NT2/D1 (cell line): ENCODE results near the gene PPP1R36.

Experiments
- DNase-seq: peaks from one replicate; pipeline ENCODE4 v3.0.0-alpha.2; 2011; ENCODE audit warnings: low read depth, low spot score
- H3K27me3 ChIP-seq: 2 replicates; pipeline ENCODE4 v1.6.0; 2011; ENCODE audit warnings: mild to moderate bottlenecking; ENCODE audit not compliant: insufficient read length, insufficient read depth
- H3K36me3 ChIP-seq: 2 replicates; pipeline ENCODE4 v1.6.1; 2011; ENCODE audit warnings: mild to moderate bottlenecking, low read length, mixed read lengths; ENCODE audit not compliant: insufficient read depth, insufficient read length
- H3K4me1 ChIP-seq: 2 replicates; pipeline ENCODE4 v1.5.1; 2011; ENCODE audit not compliant: insufficient read depth, insufficient read length
- H3K4me3 ChIP-seq: 2 replicates; pipeline ENCODE4 v1.5.1; 2011; ENCODE audit warnings: low read depth; ENCODE audit not compliant: insufficient read length
- H3K9ac ChIP-seq: 2 replicates; pipeline ENCODE4 v1.6.0; 2011; ENCODE audit warnings: low read depth; ENCODE audit not compliant: insufficient read length
- H3K9me3 ChIP-seq: 2 replicates; pipeline ENCODE4 v1.5.1; 2011; ENCODE audit warnings: mild to moderate bottlenecking, low read length; ENCODE audit not compliant: insufficient read depth
- SUZ12 ChIP-seq: IDR thresholded peaks from 2 replicates; pipeline ENCODE4 v1.6.1; 2011; ENCODE audit not compliant: insufficient read length, insufficient read depth; ENCODE audit errors: extremely low read depth
- YY1 ChIP-seq: IDR thresholded peaks from 2 replicates; pipeline ENCODE4 v1.6.1; 2011; ENCODE audit not compliant: insufficient read length, insufficient read depth
- ZNF274 ChIP-seq: IDR thresholded peaks from 2 replicates; pipeline ENCODE4 v1.6.1; 2011; ENCODE audit warnings: mild to moderate bottlenecking, low read depth, low read length

The PPP1R36 gene

DNA sequence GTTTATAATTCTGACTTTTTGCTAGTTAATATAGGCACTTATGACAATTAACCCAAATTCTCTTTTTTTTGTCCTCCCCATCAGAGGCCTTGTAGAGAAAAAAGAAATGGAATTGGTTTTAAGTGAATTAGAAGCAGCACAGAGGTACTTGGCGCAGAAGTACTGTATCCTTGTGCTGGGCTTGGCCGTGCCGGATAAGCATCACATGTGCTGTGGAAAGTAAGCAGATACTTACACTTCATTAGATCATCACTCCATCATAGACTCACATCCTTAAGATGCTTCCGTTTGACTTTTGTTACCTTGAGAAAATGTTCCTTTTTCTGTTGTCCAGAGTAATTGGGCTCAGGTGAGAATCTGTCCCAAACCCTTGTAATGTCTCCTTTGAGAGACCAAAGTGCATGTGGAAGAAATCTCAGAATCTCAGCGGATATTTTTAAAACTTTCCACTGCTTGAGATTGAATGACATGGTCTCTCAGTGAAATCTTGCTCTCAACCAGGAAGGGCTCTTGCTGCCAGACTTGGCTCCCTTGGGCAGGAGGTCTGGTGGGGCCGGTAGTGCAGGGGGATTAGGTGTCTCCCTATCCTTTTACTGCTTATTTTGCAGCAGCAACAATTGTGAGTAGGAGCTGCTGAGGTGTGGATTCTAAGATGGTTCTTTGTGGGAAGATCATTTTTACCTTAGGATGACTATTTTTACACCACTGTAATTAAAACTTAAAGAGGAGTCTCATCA, 24.8 kb downstream of the PPP1R36 start:
- no peak overlapping the region for H3K9ac ChIP-seq

DNA sequence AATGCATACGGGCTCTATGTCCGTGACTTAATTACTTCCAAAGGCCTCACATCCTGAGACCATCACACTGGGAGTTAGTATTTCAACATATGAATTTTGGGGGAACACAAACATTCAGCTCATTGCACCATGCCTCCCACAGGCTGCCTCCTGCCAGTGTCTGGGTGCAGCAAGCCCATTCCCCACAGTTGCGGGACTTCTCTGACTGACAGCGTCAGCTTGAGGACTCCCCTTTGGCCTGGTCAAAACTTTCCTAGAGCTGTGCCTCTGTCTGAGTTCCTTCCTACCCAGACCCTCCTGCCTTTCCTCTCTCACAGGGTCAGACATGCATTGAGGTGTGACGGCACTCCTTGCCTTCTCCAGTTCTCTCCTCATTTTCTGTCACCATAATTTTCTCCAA, 27.4 kb downstream of the PPP1R36 start:
- Histone ChIP-seq H3K4me3 (no peak overlapping the region), H3K9ac (no peak overlapping the region), H3K27me3 (no peaks in the 10 kb centered on the region), H3K4me1 (no peaks in the 10 kb centered on the region), H3K36me3 (no peaks in the 10 kb centered on the region), H3K9me3 (no peaks in the 10 kb centered on the region)
- TF ChIP-seq YY1 (no peak), SUZ12 (no peak), ZNF274 (no peak)
- DNase-seq = no peak

More for the DNA sequence above, 24.8 kb downstream of the PPP1R36 start:
- no peak overlapping the region for H3K4me3 ChIP-seq
- TF ChIP-seq ZNF274 = no peak
- no peaks in the 10 kb centered on the region for H3K9me3 ChIP-seq
- H3K36me3 ChIP-seq = no peaks in the 10 kb centered on the region
- H3K27me3 ChIP-seq = no peaks in the 10 kb centered on the region
- no peaks in the 10 kb centered on the region for H3K4me1 ChIP-seq
- no peak for DNase-seq

DNA sequence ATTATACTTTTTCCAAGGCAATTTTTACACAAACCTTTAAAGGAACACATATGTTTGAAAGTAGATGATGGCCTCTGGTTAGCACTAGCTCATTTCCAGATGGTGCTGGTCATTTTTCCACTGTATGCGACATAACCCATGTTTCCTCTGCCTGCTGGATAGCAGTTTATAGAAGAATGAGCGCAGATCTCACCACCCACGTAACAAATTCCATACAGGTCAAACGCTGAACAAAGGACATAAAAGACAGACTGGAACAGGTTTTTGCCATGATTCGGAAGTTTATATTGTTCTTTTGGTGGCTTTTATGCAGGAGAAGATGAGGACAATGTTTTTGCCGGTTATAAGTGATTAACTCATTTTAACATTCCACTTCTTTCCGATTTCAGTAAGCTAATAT, 30.7 kb downstream of the PPP1R36 start:
- no peaks in the 10 kb centered on the region for H3K36me3 ChIP-seq
- no peak overlapping the region for H3K9ac ChIP-seq
- DNase-seq = no peak
- no peaks in the 10 kb centered on the region for H3K4me1 ChIP-seq
- H3K27me3 ChIP-seq = no peaks in the 10 kb centered on the region
- no peak for TF ChIP-seq SUZ12
- TF ChIP-seq YY1 = no peak
- no peak for TF ChIP-seq ZNF274
- no peak overlapping the region for H3K4me3 ChIP-seq
- no peaks in the 10 kb centered on the region for H3K9me3 ChIP-seq

DNA sequence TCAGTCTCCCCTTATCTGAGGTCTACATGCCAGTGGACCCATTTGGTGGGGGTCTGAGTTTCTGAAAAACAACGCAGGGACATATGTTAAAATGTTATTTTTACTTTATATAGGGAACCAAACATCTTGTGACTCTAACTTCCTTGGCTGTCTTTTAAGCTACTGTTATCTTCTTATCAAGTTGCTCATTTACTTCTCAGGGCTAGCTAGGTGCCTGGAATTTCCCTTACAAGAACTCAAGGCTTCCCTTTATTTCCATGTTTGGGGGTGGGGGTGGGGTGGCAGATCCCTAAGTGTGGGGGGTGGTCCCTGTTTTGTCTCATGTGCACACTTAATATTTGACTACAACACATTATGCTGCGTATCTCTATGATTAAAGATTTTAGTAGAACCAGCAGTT, 31.6 kb downstream of the PPP1R36 start:
- no peak overlapping the region for H3K4me3 ChIP-seq
- no peaks in the 10 kb centered on the region for H3K9me3 ChIP-seq
- H3K9ac ChIP-seq = no peak overlapping the region
- DNase-seq = no peak
- no peaks in the 10 kb centered on the region for H3K4me1 ChIP-seq
- H3K36me3 ChIP-seq = no peaks in the 10 kb centered on the region
- no peaks in the 10 kb centered on the region for H3K27me3 ChIP-seq
- TF ChIP-seq SUZ12 (no peak), YY1 (no peak), ZNF274 (no peak)

DNA sequence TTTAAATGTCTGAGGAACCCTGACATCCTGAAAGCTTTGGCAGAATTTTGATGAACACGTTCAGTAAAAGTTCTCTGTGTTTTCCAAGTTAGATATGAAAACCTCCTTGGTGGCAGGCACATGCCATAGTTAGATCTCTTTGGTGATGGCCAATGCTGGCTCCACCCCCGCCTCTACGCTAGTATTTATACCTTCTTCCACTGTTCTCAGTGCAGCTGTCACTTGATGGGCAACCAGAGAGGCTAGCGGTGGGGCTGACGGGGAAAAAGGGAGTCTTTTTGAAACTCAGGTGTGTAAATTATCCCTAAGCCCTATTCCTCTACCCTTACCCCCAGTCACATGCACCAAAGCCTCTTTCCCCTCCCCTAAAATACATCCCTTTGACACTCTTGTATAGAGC, 32.1 kb downstream of the PPP1R36 start:
- no peak for TF ChIP-seq SUZ12
- TF ChIP-seq ZNF274 = no peak
- no peak for TF ChIP-seq YY1
- no peaks in the 10 kb centered on the region for H3K9me3 ChIP-seq
- no peak overlapping the region for H3K4me3 ChIP-seq
- no peaks in the 10 kb centered on the region for H3K4me1 ChIP-seq
- no peaks in the 10 kb centered on the region for H3K36me3 ChIP-seq
- H3K9ac ChIP-seq = no peak overlapping the region
- no peaks in the 10 kb centered on the region for H3K27me3 ChIP-seq
- DNase-seq = no peak

DNA sequence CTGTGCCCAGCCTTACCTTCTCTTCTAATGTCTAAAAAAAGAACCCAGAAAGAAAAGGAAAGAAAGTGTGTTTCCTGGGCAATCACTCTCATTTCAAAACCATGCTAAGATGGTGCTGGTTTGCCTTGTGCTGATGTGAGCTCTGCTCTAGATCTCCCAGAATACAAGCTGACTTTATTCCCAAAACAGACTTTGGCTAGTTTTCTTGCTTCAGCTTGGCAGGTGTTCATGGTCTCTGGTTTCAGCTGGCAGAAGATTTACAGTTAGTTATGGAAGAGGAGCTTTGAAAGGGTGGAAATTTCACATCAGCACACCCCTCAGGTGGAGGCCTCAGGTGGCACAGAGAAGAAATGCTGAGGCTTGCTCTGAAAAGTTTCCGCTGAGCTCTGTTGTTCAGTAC, 34.4 kb downstream of the PPP1R36 start:
- TF ChIP-seq SUZ12 (no peak), ZNF274 (no peak), YY1 (no peak)
- H3K9me3 ChIP-seq = no peaks in the 10 kb centered on the region
- H3K9ac ChIP-seq = no peak overlapping the region
- H3K36me3 ChIP-seq = no peaks in the 10 kb centered on the region
- H3K27me3 ChIP-seq = no peaks in the 10 kb centered on the region
- no peak for DNase-seq
- H3K4me1 ChIP-seq = no peaks in the 10 kb centered on the region
- H3K4me3 ChIP-seq = no peak overlapping the region

DNA sequence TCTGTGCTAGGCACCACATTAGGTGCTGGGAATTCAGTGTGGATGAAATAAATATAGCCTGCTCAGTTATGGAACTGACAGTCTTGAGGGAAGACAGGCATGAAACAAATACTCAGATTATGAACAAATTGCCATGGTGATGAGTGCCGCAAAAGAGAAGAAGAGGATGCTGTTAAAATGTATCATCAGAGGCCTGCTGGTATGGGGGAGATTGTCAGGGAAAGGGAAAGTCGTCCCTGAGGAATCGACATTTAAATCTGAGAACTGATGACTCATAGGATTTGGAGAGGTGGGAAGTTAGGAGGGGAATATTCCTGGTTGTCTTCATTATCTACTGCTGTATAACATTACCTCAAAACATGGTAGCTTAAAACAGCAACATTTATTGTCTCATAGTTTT, 42.0 kb downstream of the PPP1R36 start:
- Histone ChIP-seq H3K27me3 (no peaks in the 10 kb centered on the region), H3K9me3 (peaks cover 7% of the 10 kb centered on the region; the same call in 1 of the 2 replicates), H3K9ac (no peak overlapping the region), H3K4me3 (no peak overlapping the region), H3K36me3 (no peaks in the 10 kb centered on the region), H3K4me1 (no peaks in the 10 kb centered on the region)
- DNase-seq = no peak
- TF ChIP-seq ZNF274 (no peak), YY1 (no peak), SUZ12 (no peak)

DNA sequence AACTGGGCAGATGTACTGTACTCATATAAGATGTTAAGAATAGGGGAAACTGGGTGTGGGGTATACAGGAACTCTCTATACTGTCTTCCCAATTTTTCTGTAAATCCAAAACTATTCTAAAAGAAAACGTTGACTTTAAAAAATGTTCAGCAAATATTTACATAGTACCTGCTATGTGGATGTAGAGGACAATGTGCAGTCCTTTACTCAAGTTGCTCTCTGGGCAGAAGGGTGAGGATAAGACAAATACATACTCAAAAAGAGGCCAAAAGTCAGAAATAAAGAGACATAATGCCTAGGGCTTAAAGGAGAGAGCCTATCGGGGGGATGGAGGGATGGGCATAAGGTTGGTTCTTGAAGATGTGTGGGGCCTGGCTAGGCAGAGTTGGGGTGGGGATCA, 44.7 kb downstream of the PPP1R36 start:
- Histone ChIP-seq H3K9me3 (peaks cover 7% of the 10 kb centered on the region; the same call in 1 of the 2 replicates), H3K27me3 (no peaks in the 10 kb centered on the region), H3K4me1 (no peaks in the 10 kb centered on the region), H3K9ac (no peak overlapping the region), H3K4me3 (no peak overlapping the region), H3K36me3 (no peaks in the 10 kb centered on the region)
- TF ChIP-seq ZNF274 (no peak), YY1 (no peak), SUZ12 (no peak)
- no peak for DNase-seq
